Measurements from ENCODE around the gene PRPF6. TPM values are rescaled to one million over a fixed set of nuclear protein-coding genes. Genes with fewer than 3 reads are reported as not detected.
A peak's percentile ranks its signal among the peaks of the same experiment; 100 is the strongest.

The PRPF6 gene
- total RNA-seq, 1 experiment from 2014 or later: 103 TPM

DNA sequence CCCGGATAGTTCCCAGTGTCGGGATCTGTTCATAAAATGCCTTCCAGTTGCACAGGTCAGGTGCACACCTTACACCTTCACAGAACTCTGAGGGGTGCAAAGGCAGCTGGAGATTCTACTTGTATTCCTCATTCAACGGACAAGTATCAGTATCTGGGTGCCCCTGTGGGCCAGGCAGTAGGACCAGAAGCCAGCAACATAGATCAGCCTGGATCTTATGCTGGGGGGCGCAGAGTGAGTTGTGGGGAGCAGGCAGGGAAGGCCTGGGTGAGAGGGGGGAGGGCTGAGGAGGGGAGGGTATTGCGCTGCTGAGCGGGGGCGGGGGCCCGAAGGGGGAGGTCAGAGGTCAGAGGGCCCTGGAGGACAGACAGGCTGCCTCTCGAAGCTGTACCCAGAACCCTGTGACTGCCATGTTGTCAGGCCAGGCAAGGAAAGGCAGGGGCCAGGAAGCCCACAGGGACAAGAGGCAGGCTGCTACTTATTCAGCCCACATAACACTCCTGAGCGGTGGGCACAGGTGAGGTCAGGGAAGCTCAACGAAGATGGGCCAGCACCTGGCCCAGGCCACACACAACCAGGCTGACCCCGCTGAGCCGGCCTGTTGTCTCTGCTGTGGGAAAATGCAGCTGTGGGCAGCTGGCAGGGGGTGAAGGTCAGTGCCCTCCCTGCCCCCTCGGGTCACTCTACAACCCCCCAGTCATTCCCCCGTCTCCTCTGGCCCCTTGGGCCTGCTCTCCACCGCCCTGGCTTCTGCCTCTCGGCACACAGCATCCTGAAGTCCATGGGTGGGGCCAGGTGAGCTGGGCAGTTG is 100.1 kb downstream of the PRPF6 start:
- peak overlapping the region; percentile 75 for H3K4me2 ChIP-seq
- POLR2A ChIA-PET (ENCODE audit: unreplicated experiment): interaction anchor here (0.5 kb wide), 2 partner anchors 202 to 1378 kb away, joined by 4 read pairs; no protein-coding TSS in a partner anchor

DNA sequence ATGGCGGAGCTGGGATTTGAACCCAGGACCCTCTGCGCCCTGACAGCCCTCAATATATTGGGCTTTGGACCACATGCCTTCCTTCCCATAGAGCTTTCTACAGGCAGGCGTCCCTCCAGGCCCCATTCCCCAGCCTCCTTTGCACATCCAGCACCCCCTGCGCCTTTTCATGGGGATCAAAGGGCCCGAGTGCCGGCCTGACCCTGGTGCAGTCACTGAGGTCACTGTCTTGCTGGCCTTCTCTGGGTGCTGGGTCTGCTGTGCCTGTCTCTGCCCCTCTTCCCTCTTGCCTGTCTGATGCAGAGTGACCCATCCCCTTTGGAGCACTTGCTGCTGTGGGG is 100.7 kb downstream of the PRPF6 start:
- no peaks in the 10 kb centered on the region for H3K9me3 ChIP-seq (ENCODE audit: insufficient read depth, low read depth)
- H3K4me1 ChIP-seq (replicated peaks; ENCODE audit: insufficient read depth): peaks cover 14% of the 10 kb centered on the region
- POLR2A ChIA-PET (ENCODE audit: unreplicated experiment): interaction anchor here (0.5 kb wide), 2 partner anchors 201 to 1378 kb away, joined by 4 read pairs; no protein-coding TSS in a partner anchor
- H3K4me3 ChIP-seq: no peak overlapping the region
- peaks cover 27% of the 10 kb centered on the region for H3F3A ChIP-seq (ENCODE audit: insufficient read depth, low read depth)
- no peak for TF ChIP-seq EZH2 (IDR thresholded peaks at IDR 0.05; ENCODE audit: low read depth)
- TF ChIP-seq, protein P1, sequence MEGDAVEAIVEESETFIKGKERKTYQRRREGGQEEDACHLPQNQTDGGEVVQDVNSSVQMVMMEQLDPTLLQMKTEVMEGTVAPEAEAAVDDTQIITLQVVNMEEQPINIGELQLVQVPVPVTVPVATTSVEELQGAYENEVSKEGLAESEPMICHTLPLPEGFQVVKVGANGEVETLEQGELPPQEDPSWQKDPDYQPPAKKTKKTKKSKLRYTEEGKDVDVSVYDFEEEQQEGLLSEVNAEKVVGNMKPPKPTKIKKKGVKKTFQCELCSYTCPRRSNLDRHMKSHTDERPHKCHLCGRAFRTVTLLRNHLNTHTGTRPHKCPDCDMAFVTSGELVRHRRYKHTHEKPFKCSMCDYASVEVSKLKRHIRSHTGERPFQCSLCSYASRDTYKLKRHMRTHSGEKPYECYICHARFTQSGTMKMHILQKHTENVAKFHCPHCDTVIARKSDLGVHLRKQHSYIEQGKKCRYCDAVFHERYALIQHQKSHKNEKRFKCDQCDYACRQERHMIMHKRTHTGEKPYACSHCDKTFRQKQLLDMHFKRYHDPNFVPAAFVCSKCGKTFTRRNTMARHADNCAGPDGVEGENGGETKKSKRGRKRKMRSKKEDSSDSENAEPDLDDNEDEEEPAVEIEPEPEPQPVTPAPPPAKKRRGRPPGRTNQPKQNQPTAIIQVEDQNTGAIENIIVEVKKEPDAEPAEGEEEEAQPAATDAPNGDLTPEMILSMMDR (conservative IDR thresholded peaks at IDR 0.05): no peak
- intact Hi-C loops (cut with micrococcal nuclease; ENCODE audit: unreplicated experiment): loop anchor here (5.0 kb wide), 1 partner anchor 41 kb away; no protein-coding TSS in a partner anchor
- peaks cover 8% of the 10 kb centered on the region; the same call in 1 of the 2 replicates for H4K20me1 ChIP-seq (ENCODE audit: insufficient read depth)
- no peak for DNase-seq
- no peak overlapping the region for H3K4me2 ChIP-seq
- H3K27ac ChIP-seq: no peak overlapping the region
- H2AFZ ChIP-seq: no peak overlapping the region
- H3K9me2 ChIP-seq (ENCODE audit: insufficient read depth): no peaks in the 10 kb centered on the region
- H3K27me3 ChIP-seq (ENCODE audit: insufficient read depth, low read depth): peaks cover 37% of the 10 kb centered on the region
- BruUV-seq (replicated peaks): no TSS peak
- CTCF ChIA-PET: no interaction called here
- H3K36me3 ChIP-seq (ENCODE audit: low read depth): no peaks in the 10 kb centered on the region
- H3K79me2 ChIP-seq (ENCODE audit: low read depth): peaks cover 12% of the 10 kb centered on the region

More for the DNA sequence above, 100.1 kb downstream of the PRPF6 start:
- Histone ChIP-seq H3K27ac (no peak overlapping the region), H3K36me3 (ENCODE audit: low read depth) (no peaks in the 10 kb centered on the region), H3K9me3 (ENCODE audit: insufficient read depth, low read depth) (no peaks in the 10 kb centered on the region), H4K20me1 (ENCODE audit: insufficient read depth) (peaks cover 8% of the 10 kb centered on the region; the same call in 1 of the 2 replicates), H3K27me3 (ENCODE audit: insufficient read depth, low read depth) (peaks cover 33% of the 10 kb centered on the region), H3K9me2 (ENCODE audit: insufficient read depth) (no peaks in the 10 kb centered on the region), H3K4me3 (no peak overlapping the region), H3K79me2 (ENCODE audit: low read depth) (peaks cover 12% of the 10 kb centered on the region), H3F3A (ENCODE audit: insufficient read depth, low read depth) (peaks cover 27% of the 10 kb centered on the region), H2AFZ (no peak overlapping the region), H3K4me1 (replicated peaks; ENCODE audit: insufficient read depth) (peaks cover 14% of the 10 kb centered on the region)
- DNase-seq: no peak
- intact Hi-C loops (cut with micrococcal nuclease; ENCODE audit: unreplicated experiment): loop anchor here (5.0 kb wide), 1 partner anchor 41 kb away; no protein-coding TSS in a partner anchor
- CTCF ChIA-PET: no interaction called here
- no peak for TF ChIP-seq EZH2 (IDR thresholded peaks at IDR 0.05; ENCODE audit: low read depth)
- TF ChIP-seq, protein P1 (conservative IDR thresholded peaks at IDR 0.05): no peak
- no TSS peak for BruUV-seq (replicated peaks)

DNA sequence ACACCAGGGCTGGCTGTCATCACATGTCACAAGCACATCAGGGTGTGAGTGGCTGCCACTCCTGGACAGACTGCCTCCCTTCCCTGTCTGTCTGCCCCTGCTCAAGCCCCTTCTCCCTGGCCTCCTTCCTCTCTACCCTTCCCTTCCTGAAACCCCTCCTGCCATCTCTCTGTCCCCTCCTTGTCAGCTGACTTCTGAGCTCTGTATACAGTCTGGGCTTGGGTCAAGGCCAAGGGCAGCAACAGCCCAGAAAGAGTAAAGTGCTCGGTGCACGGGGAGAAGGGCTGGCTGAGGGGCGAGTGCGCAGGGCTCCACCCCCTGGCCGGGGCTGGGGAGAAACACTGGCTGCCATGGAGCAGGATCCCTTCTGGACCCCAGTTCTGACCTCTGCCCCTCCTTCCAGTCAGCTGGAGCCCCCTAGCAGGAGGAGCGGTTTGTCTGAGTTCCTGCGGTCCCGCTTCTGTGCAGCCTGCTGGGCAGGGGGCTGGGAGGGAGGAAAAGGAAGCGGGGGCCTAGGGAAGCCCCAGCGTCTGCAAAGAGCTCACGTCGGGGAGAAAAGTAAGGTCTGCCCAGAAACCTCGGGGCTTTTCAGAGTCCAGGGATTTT is 101.3 kb downstream of the PRPF6 start:
- H3K9me3 ChIP-seq (ENCODE audit: insufficient read depth, low read depth): no peaks in the 10 kb centered on the region
- no TSS peak for BruUV-seq (replicated peaks)
- POLR2A ChIA-PET (ENCODE audit: unreplicated experiment): no interaction called here
- CTCF ChIA-PET: interaction anchor here (1.1 kb wide), 1 partner anchor 12 kb away, joined by 3 read pairs; no protein-coding TSS in a partner anchor
- H3K27me3 ChIP-seq (ENCODE audit: insufficient read depth, low read depth): peaks cover 38% of the 10 kb centered on the region
- no peak for DNase-seq
- H3F3A ChIP-seq (ENCODE audit: insufficient read depth, low read depth): peaks cover 27% of the 10 kb centered on the region
- H2AFZ ChIP-seq: no peak overlapping the region
- peaks cover 12% of the 10 kb centered on the region for H3K79me2 ChIP-seq (ENCODE audit: low read depth)
- intact Hi-C loops (cut with micrococcal nuclease; ENCODE audit: unreplicated experiment): loop anchor here (5.0 kb wide), 1 partner anchor 40 kb away; no protein-coding TSS in a partner anchor
- no peak overlapping the region for H3K27ac ChIP-seq
- no peaks in the 10 kb centered on the region for H3K9me2 ChIP-seq (ENCODE audit: insufficient read depth)
- H3K4me1 ChIP-seq (replicated peaks; ENCODE audit: insufficient read depth): peaks cover 14% of the 10 kb centered on the region
- H3K36me3 ChIP-seq (ENCODE audit: low read depth): no peaks in the 10 kb centered on the region
- H3K4me3 ChIP-seq: no peak overlapping the region
- H4K20me1 ChIP-seq (ENCODE audit: insufficient read depth): peaks cover 8% of the 10 kb centered on the region; the same call in 1 of the 2 replicates
- TF ChIP-seq, protein P1 (conservative IDR thresholded peaks at IDR 0.05): no peak
- TF ChIP-seq EZH2 (IDR thresholded peaks at IDR 0.05; ENCODE audit: low read depth): no peak
- no peak overlapping the region for H3K4me2 ChIP-seq

Small RNAs within 50 kb of the gene (microRNA-seq; reads per million reads assigned to microRNA genes)
- gene MIR1914 (ENCODE audit: borderline number of aligned reads, borderline replicate concordance): 2.7 reads per million
- not detected for gene MIR647 (ENCODE audit: borderline number of aligned reads, borderline replicate concordance)
- 3.4 reads per million for gene MIR6813 (ENCODE audit: borderline number of aligned reads, borderline replicate concordance)

Other genes starting within 250 kb of the PRPF6 start
- gene LIME1, start 244.5 kb upstream of the PRPF6 start, total RNA-seq (2021): 18.7 and 24.8 TPM in 2 replicates
- 167 and 233 TPM in 2 replicates for gene SLC2A4RG, start 241.4 kb upstream of the PRPF6 start, total RNA-seq (2021)
- gene ZBTB46, start 149.9 kb upstream of the PRPF6 start, total RNA-seq (2021): 3.6 and 4.9 TPM in 2 replicates
- gene ABHD16B, start 119.6 kb upstream of the PRPF6 start, total RNA-seq (2021): not detected in 2 replicates
- 149 and 158 TPM in 2 replicates for gene TPD52L2, start 115.9 kb upstream of the PRPF6 start, total RNA-seq (2021)
- 47.0 and 48.1 TPM in 2 replicates for gene DNAJC5, start 86.0 kb upstream of the PRPF6 start, total RNA-seq (2021)
- 51.7 and 55.1 TPM in 2 replicates for gene UCKL1, start 24.7 kb upstream of the PRPF6 start, total RNA-seq (2021)
- 24.3 and 28.1 TPM in 2 replicates for gene ZNF512B, start 11.2 kb upstream of the PRPF6 start, total RNA-seq (2021)
- 14.4 and 18.7 TPM in 2 replicates for gene SAMD10, start 1.5 kb upstream of the PRPF6 start, total RNA-seq (2021)
- gene C20orf204, start 55.0 kb downstream of the PRPF6 start, total RNA-seq (2021): 3.8 and 6.4 TPM in 2 replicates
- 0.83 TPM in 1 of 2 replicates, not detected in the other for gene SOX18, start 68.5 kb downstream of the PRPF6 start, total RNA-seq (2021)
- gene TCEA2, start 82.1 kb downstream of the PRPF6 start, total RNA-seq (2021): 100 and 156 TPM in 2 replicates
- 33.3 and 39.2 TPM in 2 replicates for gene RGS19, start 98.4 kb downstream of the PRPF6 start, total RNA-seq (2021)
- gene OPRL1, start 99.0 kb downstream of the PRPF6 start, total RNA-seq (2021): 1.5 and 2.7 TPM in 2 replicates
- gene LKAAEAR1, start 103.3 kb downstream of the PRPF6 start, total RNA-seq (2021): not detected in 2 replicates
- gene NPBWR2, start 126.4 kb downstream of the PRPF6 start, total RNA-seq (2021): not detected in 2 replicates
- gene MYT1, start 183.3 kb downstream of the PRPF6 start, total RNA-seq (2021): 0.18 TPM in 1 of 2 replicates, not detected in the other

Measured in PC-9 (cell line).